HG03571 (cell line): Measurements from ENCODE around the gene SELENON.
"Not testable (repeated sequence)": the region's sequence is repeated elsewhere in the genome, so short reads cannot be mapped to it uniquely, and the experiment has no call there.

Source experiments
- ATAC-seq: cut with Tn5 transposase; IDR thresholded peaks from one replicate; pipeline ENCODE4 v1.9.1; 2021; ENCODE audit not compliant: unreplicated experiment

Gene SELENON

GRCh38 chr1:25825605-25826004, 25.6 kb downstream of the SELENON start:
- ATAC-seq: no peak

DNA sequence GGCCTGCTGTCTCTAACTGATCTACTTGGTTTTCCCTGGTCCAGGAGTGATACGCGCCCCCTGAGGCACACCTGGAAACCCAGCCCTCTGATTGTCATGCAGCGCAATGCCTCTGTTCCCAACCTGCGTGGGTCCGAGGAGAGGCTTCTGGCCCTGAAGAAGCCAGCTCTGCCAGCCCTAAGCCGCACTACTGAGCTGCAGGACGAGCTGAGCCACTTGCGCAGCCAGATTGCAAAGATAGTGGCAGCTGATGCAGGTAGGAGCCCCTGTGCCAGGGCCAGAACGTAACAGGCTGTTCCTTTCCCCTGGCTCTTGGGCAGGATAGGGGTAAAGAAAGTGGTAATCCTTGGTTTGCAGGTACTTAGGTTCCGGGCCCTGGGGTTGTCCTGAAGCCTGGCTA, 26.6 kb downstream of the SELENON start:
- ATAC-seq: no peak

- ATAC-seq: no peak
Observed at GRCh38 chr1:25828491-25828890, 28.5 kb downstream of the SELENON start.

DNA sequence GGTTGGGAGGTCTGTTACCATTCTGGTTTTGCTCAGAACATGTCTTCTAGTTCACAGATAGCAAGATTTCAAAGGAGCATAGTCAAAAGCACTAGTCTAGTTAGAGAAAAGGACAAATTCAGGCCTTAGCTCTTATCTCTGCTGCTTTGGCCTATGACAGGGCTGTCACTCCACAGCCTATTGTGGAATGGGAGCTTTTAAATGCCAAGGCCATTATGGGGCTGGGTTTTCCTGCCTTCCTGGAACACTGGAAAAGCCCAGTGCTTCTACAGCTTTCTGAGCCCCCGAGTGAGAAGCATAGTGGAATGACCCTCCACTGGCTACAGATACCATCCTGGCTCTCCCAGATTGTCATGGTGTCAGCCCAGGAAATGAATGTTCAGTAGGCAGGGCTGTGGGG, 29.1 kb downstream of the SELENON start:
- ATAC-seq: no peak

DNA sequence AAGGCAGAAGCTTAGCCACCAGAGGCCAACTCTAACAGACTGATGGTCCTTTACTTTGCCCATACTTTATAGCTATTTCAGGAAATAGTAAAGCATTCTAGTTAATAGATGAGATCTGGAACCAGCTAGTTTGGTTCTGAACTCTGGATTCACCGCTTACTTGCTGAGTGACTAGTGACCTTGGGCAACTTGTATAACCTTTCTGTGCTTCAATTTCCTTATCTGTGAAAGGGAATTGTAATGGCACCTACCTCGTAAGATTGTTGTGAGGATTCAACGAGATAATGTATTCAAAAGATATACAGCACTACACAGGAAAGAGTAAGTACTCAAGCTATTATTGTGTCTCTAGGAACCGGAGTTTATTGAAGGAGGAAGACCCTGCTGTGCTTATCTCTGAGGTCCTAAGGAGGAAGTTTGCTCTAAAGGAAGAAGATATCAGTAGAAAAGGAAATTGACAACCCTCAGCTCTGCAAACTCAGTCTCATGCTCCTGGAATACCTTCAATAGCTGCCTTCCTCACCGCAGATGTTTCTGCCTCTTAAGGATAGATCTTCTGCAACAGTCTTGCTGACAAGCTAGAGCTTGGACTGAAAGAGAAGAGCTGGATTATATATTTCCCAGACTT, 31.7 kb downstream of the SELENON start:
- no peak for ATAC-seq

- ATAC-seq: no peak
Observed at GRCh38 chr1:25832336-25833037, 32.5 kb downstream of the SELENON start.

DNA sequence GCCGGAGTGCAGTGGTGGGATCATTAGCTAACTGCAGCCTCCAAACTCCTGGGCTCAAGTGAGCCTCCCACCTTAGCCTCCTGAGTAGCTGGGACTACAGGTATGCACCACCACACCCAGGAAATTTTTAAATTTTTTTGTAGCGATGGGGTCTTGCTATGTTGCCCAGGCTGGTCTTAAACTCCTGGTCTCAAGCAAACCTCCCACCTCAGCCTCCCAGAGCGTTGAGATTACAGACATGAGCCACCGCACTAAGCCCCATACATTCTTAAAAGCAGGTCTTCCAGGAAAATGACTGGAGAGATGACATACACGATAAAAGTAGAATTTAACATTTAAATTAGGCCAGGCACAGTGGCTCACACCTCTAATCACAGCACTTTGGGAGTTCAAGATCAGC, 33.2 kb downstream of the SELENON start:
- no peak for ATAC-seq

DNA sequence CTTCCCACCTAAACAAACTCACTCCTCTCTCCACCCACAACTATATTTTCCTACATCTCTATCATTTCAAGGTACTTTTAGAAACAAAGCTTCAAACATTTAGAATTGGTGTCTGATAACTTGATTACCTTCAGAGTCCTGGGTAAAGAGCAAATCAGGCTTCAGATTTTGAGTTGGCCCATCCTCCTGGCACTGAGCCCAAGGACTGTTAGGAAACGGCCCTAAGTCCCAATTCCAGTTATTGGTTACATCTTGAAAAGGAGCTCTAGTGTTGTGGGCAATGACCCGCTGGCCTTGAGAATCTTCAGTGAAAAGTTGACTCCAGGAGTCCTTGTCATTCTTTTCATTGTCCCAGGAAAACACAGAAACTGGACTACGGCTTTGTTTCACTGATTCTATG, 34.9 kb downstream of the SELENON start:
- ATAC-seq: no peak

- no peak for ATAC-seq
Observed at GRCh38 chr1:25836695-25837094, 36.7 kb downstream of the SELENON start.

- no peak for ATAC-seq
Observed at GRCh38 chr1:25837262-25837875, 37.4 kb downstream of the SELENON start.

- ATAC-seq: not testable (repeated sequence)
Observed at GRCh38 chr1:25839808-25840207, 39.8 kb downstream of the SELENON start.

GRCh38 chr1:25843483-25843882, 43.5 kb downstream of the SELENON start:
- ATAC-seq: no peak

GRCh38 chr1:25844536-25845337, 44.7 kb downstream of the SELENON start:
- ATAC-seq: no peak

DNA sequence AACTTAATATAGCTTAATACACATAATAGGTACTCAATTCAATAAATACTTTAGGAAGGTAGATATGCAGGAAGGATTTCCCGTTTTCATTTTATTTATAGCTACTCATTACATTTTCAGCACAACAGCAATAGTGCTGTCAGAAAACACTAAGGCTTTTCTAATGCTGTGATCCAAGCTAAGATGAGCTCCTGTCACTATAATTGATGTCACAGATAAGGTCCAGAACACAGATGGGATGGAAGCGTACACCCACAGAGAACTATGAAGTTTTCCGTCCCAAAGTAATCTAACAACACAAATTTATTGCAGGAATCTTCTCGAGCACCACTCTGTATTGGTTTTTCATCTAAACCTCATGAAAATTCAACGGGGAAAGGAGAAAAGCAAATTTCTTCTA, 45.7 kb downstream of the SELENON start:
- no peak for ATAC-seq

- ATAC-seq: no peak
Observed at GRCh38 chr1:25847929-25848328, 47.9 kb downstream of the SELENON start.

- no peak for ATAC-seq
Observed at GRCh38 chr1:25848531-25848930, 48.5 kb downstream of the SELENON start.

- ATAC-seq: no peak
Observed at GRCh38 chr1:25854554-25854953, 54.6 kb downstream of the SELENON start.

DNA sequence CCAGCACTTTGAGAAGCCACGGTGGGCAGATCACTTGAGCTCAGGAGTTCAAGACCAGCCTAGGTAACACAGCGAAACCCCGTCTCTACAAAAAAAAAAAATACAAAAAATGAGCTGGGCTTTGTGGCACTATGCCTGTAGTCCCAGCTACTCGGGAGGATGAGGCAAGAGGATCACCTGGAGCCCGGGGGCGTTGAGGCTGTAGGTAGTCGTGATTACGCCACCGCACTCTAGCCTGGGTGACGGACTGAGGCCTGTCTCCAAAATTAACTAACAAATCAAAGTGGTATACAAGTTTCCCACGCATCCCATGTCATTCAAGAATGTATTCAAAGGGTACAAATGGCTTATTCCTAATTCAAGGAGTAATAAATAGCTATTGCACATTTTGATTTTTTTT, 56.9 kb downstream of the SELENON start:
- no peak for ATAC-seq

DNA sequence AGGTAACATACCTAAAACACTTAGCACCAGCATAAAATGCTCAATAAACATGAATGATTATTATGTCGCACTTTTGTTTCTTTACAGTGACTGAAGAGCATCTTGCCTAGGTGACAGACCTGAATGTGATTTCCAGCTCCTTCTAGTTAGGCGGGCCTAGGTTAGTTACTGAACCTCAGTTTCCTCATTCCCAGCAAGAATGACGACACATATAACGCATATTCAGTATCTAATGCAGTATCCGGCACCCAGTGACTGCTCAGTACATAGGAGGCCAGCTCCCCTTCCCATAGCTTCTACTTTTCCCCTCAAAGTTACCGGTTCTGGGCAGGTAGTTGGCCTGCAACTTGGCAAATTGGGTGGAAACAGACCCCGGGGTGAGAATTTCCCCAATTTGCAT, 58.5 kb downstream of the SELENON start:
- no peak for ATAC-seq

DNA sequence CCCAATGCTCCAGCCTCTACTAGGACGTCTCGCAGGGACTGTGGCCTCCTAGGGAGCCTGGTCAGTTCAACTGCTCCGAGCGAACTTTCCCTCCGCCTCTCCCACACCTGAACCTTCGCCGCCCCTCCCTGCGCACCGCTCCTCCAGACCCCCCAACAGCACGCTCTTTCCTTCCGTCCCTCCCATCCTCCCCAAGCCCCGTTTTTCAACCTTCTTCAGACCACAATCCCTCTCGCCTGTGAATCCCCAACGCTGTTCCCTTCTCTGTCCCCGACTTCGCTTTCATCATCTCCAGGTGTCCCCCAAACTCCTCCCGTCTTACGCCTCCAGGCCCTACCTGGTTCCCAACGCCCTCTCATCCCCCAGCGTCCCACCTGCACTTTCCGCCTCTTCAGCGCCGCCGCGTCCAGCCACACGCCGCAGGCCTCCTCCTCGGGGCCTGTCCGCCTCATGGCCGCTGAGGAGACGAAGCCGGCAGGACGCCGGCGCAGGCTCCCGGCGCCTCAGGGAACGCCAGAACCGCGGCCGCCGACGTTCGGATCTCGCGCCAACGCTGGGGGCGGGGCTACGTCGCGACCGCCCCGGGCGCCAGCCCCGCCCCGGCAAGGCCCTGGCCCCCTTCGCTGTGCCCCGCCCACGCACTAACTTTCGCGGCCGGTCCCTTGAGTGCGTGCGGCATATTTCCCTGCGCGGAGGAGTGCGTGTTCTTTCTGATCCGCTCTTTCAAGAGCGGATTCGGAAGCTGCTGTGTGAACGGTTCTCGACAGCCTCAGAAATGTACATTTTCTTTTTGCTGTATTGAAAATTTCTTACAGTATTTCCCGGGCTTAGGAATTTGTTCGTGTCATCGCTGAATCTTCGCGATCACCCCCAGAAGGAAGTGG, 59.2 kb downstream of the SELENON start, which contains the start of gene AUNIP:
TSS of gene AUNIP (minus strand) at position 552 of the 884 bp plus-strand sequence. CDS start at position 452, 100 bp downstream.
- ATAC-seq: peak; percentile 76
